ENCODE measurements around the gene ZSCAN22.
"Not testable (repeated sequence)": the region's sequence is repeated elsewhere in the genome, so short reads cannot be mapped to it uniquely, and the experiment has no call there.

Gene ZSCAN22

DNA sequence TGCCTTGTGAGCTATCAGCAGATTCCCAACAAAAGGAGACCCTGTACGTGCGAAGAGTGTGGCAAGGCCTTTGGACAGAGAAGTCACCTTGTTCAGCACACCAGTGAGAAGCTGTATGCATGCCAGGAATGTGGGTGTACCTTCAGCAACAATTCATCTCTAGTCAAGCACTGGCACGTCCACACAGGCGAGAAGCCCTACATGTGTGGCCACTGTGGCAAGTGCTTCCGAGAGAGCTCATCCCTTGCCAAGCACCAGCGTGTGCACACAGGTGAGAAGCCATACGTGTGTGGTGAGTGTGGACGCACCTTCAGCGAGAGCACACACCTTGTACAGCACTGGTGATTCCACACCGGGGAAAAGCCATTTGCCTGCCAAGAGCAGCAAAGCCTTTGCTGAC, 7.6 kb upstream of the ZSCAN22 start:
- no peak for DNase-seq

- peak; percentile 82 for DNase-seq
Observed at GRCh38 chr19:58325311-58326022, 1.3 kb upstream of the ZSCAN22 start.

- DNase-seq, result no peak
Observed at GRCh38 chr19:58326501-58326913, 287 bp upstream of the ZSCAN22 start.

- peak; percentile 35 for DNase-seq
Observed at GRCh38 chr19:58328999-58329398, 2.2 kb downstream of the ZSCAN22 start.

GRCh38 chr19:58330458-58330857, 3.7 kb downstream of the ZSCAN22 start:
- no peak for DNase-seq

DNA sequence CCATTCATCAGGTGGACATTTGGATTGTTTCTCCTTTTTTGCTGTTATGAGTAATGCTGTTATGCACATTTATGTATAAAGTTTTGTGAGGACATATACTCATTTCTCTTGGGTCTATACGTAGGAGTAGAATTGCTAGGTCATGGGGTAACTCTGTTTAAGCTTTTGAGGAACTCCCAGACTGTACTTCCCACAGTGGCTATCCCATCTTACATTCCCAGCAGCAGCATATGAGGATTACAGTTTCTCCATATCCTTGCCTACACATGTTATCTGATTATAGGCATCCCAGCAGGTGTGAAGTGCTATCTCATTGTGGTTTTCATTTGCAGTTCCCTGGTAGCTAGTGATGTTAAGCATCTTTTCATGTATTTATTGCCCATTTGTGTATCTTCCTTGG, 5.9 kb downstream of the ZSCAN22 start:
- DNase-seq, result no peak

DNA sequence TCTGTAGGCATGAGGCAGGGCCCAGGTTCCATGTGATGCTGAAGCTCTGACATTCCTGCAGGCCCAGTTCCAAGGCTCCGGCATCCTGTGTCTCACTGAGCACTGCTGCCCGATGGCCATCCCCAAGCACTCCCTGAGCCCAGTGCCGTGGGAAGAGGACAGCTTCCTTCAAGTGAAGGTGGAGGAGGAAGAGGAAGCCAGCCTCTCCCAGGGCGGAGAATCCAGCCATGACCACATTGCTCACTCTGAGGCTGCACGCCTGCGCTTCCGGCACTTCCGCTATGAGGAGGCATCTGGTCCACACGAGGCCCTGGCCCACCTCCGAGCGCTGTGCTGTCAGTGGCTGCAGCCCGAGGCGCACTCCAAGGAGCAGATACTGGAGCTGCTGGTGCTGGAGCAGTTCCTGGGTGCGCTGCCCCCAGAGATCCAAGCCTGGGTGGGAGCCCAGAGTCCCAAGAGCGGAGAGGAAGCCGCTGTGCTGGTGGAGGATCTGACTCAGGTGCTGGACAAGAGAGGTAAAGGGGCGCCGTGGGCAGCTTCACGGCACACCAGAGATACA, 8.0 kb downstream of the ZSCAN22 start:
- DNase-seq, result no peak

GRCh38 chr19:58335630-58336029, 8.8 kb downstream of the ZSCAN22 start:
- DNase-seq, result no peak

GRCh38 chr19:58336216-58336615, 9.4 kb downstream of the ZSCAN22 start:
- no peak for DNase-seq

DNA sequence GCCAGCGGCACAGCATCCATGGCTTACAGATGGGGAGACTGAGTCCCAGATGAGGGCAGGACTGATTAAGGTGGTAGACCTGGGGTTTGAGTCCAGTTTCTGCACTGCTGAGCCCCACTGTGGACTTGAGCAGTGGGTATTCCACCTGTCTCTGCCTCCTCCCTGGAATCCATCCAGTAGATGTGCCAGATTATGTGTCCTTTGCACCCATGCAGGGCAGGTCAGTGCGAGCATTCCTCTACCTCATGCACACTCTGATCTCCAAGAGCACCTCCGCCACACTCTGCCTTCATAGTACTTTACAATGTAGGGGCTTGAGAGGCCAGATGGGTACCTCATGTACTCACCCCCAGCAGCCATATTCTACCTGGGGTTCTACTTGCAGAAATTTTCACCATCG, 10.0 kb downstream of the ZSCAN22 start:
- no peak for DNase-seq

DNA sequence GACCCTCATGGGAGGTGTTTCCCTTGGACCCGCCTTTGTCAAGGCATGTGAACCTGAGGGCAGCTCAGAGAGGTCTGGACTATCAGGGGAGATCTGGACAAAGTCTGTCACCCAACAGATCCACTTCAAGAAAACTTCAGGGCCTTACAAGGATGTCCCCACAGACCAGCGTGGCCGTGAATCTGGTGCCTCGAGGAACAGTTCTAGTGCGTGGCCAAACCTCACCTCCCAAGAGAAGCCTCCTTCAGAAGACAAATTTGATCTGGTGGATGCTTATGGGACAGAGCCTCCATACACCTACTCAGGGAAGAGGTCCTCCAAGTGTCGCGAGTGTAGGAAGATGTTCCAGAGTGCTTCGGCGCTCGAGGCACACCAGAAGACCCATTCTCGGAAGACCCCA, 11.5 kb downstream of the ZSCAN22 start:
- DNase-seq, result no peak

DNA sequence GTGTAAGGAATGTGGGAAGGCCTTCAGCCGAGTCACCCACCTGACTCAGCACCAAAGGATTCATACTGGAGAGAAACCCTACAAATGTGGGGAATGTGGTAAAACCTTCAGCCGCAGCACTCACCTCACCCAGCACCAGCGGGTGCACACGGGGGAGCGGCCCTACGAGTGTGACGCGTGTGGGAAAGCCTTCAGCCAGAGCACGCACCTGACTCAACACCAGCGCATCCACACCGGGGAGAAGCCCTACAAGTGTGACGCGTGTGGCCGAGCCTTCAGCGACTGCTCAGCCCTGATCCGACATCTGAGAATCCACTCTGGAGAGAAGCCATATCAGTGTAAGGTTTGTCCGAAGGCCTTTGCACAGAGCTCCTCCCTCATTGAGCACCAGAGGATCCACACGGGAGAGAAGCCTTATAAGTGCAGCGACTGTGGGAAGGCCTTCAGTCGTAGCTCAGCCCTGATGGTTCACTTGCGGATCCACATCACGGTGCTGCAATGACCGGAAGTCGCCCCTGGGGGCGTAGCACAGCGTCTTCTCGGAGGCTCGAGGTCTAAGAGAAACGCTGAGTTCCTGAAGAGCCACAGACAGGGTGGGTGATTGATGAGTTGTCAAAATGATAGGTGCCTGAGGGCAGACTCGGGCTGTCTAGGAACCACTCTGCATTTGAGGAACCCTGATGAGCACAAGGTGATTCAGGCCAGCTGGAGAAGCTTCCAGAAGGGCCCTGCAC, 12.2 kb downstream of the ZSCAN22 start:
- no peak for DNase-seq

DNA sequence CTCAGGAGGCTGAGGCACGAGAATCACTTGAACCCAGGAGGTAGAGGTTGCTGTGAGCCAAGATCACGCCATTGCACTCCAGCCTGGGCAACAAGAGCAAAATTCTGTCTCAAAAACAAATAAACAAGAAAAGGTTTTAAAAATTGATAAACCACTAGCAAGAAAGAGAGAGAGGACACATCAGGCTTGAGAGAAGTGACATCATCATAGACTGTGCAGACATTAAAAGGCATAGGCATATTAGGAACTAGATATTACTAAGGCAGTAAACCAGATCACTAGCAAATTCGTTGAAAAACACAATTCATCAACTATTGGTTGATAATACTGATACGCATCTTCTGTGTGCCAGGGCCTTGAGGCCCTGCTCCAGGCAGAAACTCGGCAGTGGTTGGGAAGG, 18.8 kb downstream of the ZSCAN22 start:
- no peak for DNase-seq

- peak; percentile 89 for DNase-seq
Observed at GRCh38 chr19:58346961-58347929, 20.5 kb downstream of the ZSCAN22 start.

- not testable (repeated sequence) for DNase-seq
Observed at GRCh38 chr19:58348080-58348479, 21.3 kb downstream of the ZSCAN22 start.

DNA sequence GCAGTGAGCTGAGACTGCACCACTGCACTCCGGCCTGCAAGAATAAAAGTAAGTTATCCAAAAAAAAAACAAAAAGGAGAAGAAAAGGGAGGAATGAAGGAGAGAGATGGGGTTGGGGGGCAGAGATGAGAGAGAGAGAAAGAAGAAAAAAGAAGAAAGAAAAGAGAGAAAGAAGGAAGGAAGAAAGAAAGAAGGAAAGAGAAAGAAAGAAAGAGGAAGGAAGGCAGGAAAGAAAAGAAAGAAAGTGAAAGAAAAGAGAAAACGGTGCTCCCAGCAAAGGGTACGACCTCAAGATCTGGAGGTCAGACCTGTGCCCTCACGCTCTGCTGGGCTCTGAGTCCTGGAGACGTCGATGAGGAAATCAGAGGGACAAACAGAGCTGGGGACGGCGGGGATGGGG, 22.8 kb downstream of the ZSCAN22 start:
- DNase-seq, result no peak

DNA sequence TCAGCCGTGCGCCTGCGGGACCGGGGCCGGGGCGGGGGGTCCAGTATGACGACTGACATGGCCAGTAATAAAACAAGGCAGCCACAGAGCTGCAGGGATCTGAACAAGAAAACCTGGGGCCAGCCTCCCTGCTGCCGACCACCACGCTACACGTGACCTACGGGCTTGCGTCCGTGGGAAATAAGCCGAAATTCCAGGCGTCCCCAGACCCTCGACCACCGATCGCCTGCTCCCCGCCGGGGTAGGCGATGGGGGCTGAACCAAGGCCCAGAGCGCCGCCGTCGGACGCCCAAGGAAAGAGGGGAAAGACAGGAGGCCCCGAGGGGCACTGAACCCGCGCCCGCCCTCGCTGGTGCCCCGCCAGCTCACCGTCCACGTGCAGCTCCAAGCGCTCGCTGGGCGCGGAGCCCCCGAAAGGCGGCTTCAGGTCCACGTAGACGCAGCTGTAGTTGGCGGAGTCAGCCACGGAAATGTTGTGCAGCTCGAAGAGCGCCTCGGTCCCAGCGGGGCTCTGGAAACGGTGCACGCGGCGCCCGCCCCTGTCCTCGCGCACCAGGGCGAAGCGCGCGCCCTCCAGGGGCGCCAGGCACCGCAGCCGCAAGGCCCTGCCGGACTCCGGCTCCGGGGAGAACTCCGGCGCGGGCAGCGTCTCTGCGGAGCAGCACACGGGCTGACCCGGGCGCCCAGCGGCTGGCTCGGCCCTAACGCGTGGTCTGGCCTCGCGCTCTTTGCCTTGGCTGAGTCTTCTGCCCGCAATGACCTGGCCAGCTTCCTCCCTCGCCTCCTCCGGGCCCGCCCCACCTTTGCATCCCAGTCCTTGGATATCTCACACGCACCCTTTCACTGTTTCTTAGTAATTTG, 23.4 kb downstream of the ZSCAN22 start:
- DNase-seq, result no peak

GRCh38 chr19:58350871-58351557, 24.2 kb downstream of the ZSCAN22 start:
- DNase-seq, result no peak

DNA sequence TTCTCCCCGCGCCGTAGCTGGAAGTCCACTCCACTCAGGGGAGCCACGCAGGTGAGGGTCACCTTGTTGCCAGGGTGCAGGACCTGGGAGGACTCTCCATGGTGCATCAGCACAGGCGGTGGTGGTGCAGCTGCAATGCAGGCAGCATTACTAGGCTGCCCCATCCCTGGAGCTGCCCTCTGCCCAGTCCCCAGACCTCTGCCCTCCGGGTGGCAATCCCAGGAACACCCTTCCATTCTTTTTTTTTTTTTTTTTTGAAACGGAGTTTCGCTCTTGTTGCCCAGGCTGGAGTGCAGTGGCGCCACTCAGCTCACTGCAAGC, 24.7 kb downstream of the ZSCAN22 start:
- no peak for DNase-seq

- DNase-seq, result no peak
Observed at GRCh38 chr19:58351990-58352755, 25.4 kb downstream of the ZSCAN22 start.

All from NCI-H146 (cell line).